ENCODE measurements around the gene DOK3.

GRCh38 chr5:177499842-177500241, 9.8 kb downstream of the DOK3 start:
- no peak for TF ChIP-seq CTCF (IDR thresholded peaks at IDR 0.05)
- TF ChIP-seq POLR2AphosphoS5 (IDR thresholded peaks at IDR 0.05), result no peak
- TF ChIP-seq EP300 (IDR thresholded peaks at IDR 0.05), result no peak

Measured in upper lobe of left lung (tissue), 4 donors.